PC-3 (cell line): ENCODE data around the gene EPB41L4A. TPM values are rescaled to one million over a fixed set of nuclear protein-coding genes. Genes with fewer than 3 reads are reported as not detected.
A peak's percentile ranks its signal among the peaks of the same experiment; 100 is the strongest.

Experiments used
- ATAC-seq: fragments of 200-7000 bp; cut with Tn5 transposase; 2 replicates; pipeline ENCODE4 v1.9.1; 2020; ENCODE audit warnings: mild to moderate bottlenecking, moderate library complexity
- BruUV-seq: library from RNA; stranded (reverse); fragments of 400-500 nt; replicated peaks from 2 replicates; lab custom pipeline; 2021; lab: Mats Ljungman, UMichigan
- CTCF ChIA-PET: fragments of 300-600 bp; sonication (Branson Sonifier 250); formaldehyde crosslinking; loops from one replicate; lab custom pipeline; 2022; ENCODE audit warnings: antibody characterized with exemption; lab: Charles Lee
- POLR2A ChIA-PET: fragments of 300-600 bp; sonication (Branson Sonifier 250); formaldehyde crosslinking; loops from one replicate; lab custom pipeline; 2022; ENCODE audit warnings: antibody characterized with exemption; ENCODE audit not compliant: unreplicated experiment; lab: Charles Lee
- DNase-seq: peaks from one replicate; pipeline ENCODE4 v3.0.0-alpha.2; 2015
- H2AFZ ChIP-seq: fragments of 300-600 bp; sonication (generic); 2 replicates; pipeline ENCODE4 v1.6.0; 2016; ENCODE audit warnings: antibody characterized with exemption, low read length
- H3F3A ChIP-seq: fragments of 300-600 bp; sonication (generic); one replicate; pipeline ENCODE4 v1.6.0; 2017; ENCODE audit warnings: antibody characterized with exemption, low read length, control low read depth, mild to moderate bottlenecking; ENCODE audit not compliant: unreplicated experiment
- H3K27ac ChIP-seq: fragments of 300-600 bp; sonication (generic); 2 replicates; pipeline ENCODE4 v1.5.1; 2016; ENCODE audit warnings: mild to moderate bottlenecking, low read length
- H3K27me3 ChIP-seq: fragments of 300-600 bp; sonication (generic); 2 replicates; pipeline ENCODE4 v1.6.1; 2016; ENCODE audit warnings: low read length, mixed read lengths
- H3K36me3 ChIP-seq: fragments of 300-600 bp; sonication (generic); 2 replicates; pipeline ENCODE4 v1.6.1; 2016; ENCODE audit warnings: low read depth, mixed run types, low read length, mixed read lengths
- H3K4me1 ChIP-seq: fragments of 300-600 bp; sonication (generic); 2 replicates; pipeline ENCODE4 v1.5.1; 2016; ENCODE audit warnings: low read length; ENCODE audit not compliant: insufficient read depth
- H3K4me2 ChIP-seq: fragments of 300-600 bp; sonication (generic); 2 replicates; pipeline ENCODE4 v1.6.0; 2016; ENCODE audit warnings: low read length
- H3K4me3 ChIP-seq: fragments of 300-600 bp; sonication (generic); 2 replicates; pipeline ENCODE4 v1.5.1; 2016; ENCODE audit warnings: mild to moderate bottlenecking, low read length, mixed read lengths
- H3K79me2 ChIP-seq: fragments of 300-600 bp; sonication (generic); 2 replicates; pipeline ENCODE4 v1.6.1; 2017; ENCODE audit warnings: low read length, mixed read lengths
- H3K9ac ChIP-seq: fragments of 300-600 bp; sonication (generic); 2 replicates; pipeline ENCODE4 v1.6.0; 2016; ENCODE audit warnings: mild to moderate bottlenecking, low read length
- H3K9me2 ChIP-seq: fragments of 300-600 bp; sonication (generic); replicated peaks from 2 replicates; pipeline ENCODE4 v1.6.1; 2016; ENCODE audit warnings: mixed run types, low read length, mixed read lengths
- H3K9me3 ChIP-seq: fragments of 300-600 bp; sonication (generic); 2 replicates; pipeline ENCODE4 v1.6.1; 2016; ENCODE audit warnings: low read length, mixed read lengths
- H4K20me1 ChIP-seq: fragments of 300-600 bp; sonication (generic); 2 replicates; pipeline ENCODE4 v1.6.1; 2016; ENCODE audit warnings: low read length, mixed read lengths
- CTCF ChIP-seq: fragments of 300-600 bp; sonication (generic); conservative IDR thresholded peaks from 2 replicates; pipeline ENCODE4 v1.5.1; 2017; ENCODE audit warnings: antibody characterized with exemption, low read depth, mild to moderate bottlenecking, low read length
- EZH2 ChIP-seq: fragments of 300-600 bp; sonication (generic); IDR thresholded peaks from one replicate; pipeline ENCODE4 v1.6.1; 2017; ENCODE audit warnings: antibody characterized with exemption, mild to moderate bottlenecking, low read length; ENCODE audit not compliant: unreplicated experiment
- EZH2phosphoT487 ChIP-seq: fragments of 300-600 bp; sonication (generic); IDR thresholded peaks from 2 replicates; pipeline ENCODE4 v1.6.1; 2018; ENCODE audit warnings: mild to moderate bottlenecking, antibody characterized with exemption, low read length, borderline replicate concordance
- intact Hi-C: fragments of 100-400 bp; cut with micrococcal nuclease; formaldehyde crosslinking; loops from 2 replicates; pipeline ENCODE4 v1.9.0; 2023
- total RNA-seq: library from RNA; depleted of rRNA; stranded (reverse); fragments of >200 nt; gene quantifications from 2 replicates; pipeline ENCODE4 v1.2.3, GENCODE V29; 2014

EPB41L4A gene
- total RNA-seq, 1 experiment from 2014 or later: not detected

DNA sequence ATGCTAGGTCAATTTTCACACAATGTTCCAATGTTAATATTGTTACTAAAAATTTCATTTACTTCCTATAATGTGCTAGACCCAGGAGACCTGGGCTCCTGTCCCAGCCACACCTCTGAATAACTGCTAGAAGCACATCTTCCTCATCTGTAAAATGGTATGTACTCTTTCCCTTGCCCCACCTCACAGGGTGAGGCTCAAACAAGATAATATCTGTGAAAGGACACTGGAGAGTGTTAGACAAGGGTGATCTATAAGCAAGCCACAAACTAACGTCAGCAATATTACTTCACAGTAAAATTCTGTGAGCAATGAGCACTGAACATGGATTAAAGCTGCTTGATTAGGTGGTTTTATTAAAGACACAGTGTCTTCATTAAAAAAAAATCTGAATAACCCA, 186.4 kb downstream of the EPB41L4A start:
- H3K79me2 ChIP-seq: no peaks in the 10 kb centered on the region
- H3K9me2 ChIP-seq: no peaks in the 10 kb centered on the region
- no peak for TF ChIP-seq EZH2phosphoT487
- TF ChIP-seq EZH2: no peak
- TF ChIP-seq CTCF: no peak
- no peak overlapping the region for H3K27ac ChIP-seq
- peaks cover 37% of the 10 kb centered on the region for H3K27me3 ChIP-seq
- no peak overlapping the region for H3K4me3 ChIP-seq
- H3K36me3 ChIP-seq: no peaks in the 10 kb centered on the region
- no peak overlapping the region for H3K4me2 ChIP-seq
- no peaks in the 10 kb centered on the region for H4K20me1 ChIP-seq
- no peak for ATAC-seq
- no peak for DNase-seq
- no TSS peak for BruUV-seq
- H2AFZ ChIP-seq: no peak overlapping the region
- no peaks in the 10 kb centered on the region for H3K9me3 ChIP-seq
- H3K9ac ChIP-seq: no peak overlapping the region
- peaks cover 3% of the 10 kb centered on the region; the same call in 1 of the 2 replicates for H3K4me1 ChIP-seq
- ChIA-PET POLR2A (no interaction called here), CTCF (no interaction called here)
- intact Hi-C loops: no loop called here
- no peaks in the 10 kb centered on the region for H3F3A ChIP-seq

DNA sequence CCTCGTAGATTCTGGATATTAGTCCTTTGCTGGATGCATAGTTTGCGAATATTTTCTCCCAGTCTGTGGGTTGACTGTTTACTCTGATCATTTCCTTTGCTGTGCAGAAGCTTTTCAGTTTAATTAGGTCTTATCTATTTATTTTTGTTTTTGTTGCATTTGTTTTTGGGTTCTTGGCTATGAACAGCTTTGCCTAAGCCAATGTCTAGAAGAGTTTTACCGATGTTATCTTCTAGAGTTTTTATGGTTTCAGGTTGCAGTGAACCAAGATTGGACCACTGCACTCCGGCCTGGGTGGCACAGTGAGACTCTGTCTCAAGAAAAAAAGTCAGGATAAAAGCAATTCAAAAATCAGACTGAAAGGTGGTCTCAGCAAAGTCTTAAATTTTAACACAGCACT, 188.5 kb downstream of the EPB41L4A start:
- Histone ChIP-seq H2AFZ (no peak overlapping the region), H3F3A (no peaks in the 10 kb centered on the region), H4K20me1 (no peaks in the 10 kb centered on the region), H3K27ac (no peak overlapping the region), H3K9me2 (no peaks in the 10 kb centered on the region), H3K36me3 (no peaks in the 10 kb centered on the region), H3K79me2 (no peaks in the 10 kb centered on the region), H3K27me3 (peaks cover 27% of the 10 kb centered on the region), H3K4me3 (no peak overlapping the region), H3K9ac (no peak overlapping the region), H3K4me1 (peaks cover 3% of the 10 kb centered on the region; the same call in 1 of the 2 replicates), H3K4me2 (no peak overlapping the region), H3K9me3 (no peaks in the 10 kb centered on the region)
- no TSS peak for BruUV-seq
- intact Hi-C loops: no loop called here
- POLR2A ChIA-PET: no interaction called here
- ATAC-seq (no peak), DNase-seq (no peak)
- CTCF ChIA-PET: no interaction called here
- TF ChIP-seq CTCF (no peak), EZH2 (no peak), EZH2phosphoT487 (no peak)

DNA sequence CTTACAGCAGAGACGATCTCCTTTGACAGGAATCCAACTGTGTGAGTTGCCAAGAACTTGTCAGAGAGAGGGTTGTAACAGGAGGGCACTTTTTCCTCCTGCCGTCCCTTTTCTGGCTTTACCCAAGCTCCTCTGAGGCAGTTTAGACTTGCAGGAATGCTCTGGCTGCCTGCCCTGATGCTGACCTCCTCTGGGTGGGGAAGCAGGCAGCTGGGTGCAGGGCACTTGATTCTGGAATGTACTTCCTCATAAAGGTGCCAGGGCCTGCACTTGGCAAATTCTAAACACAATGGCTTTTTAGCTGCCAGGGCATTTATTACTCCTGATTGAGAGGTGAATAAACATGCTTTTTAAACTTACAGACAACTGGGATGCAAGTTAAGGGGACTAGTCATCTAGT, 190.4 kb downstream of the EPB41L4A start:
- Histone ChIP-seq H3K9me3 (no peaks in the 10 kb centered on the region), H3K9me2 (no peaks in the 10 kb centered on the region), H3K27me3 (peaks cover 34% of the 10 kb centered on the region), H3K4me1 (peaks cover 3% of the 10 kb centered on the region; the same call in 1 of the 2 replicates), H3K4me2 (no peak overlapping the region), H4K20me1 (no peaks in the 10 kb centered on the region), H3K27ac (no peak overlapping the region), H3K4me3 (no peak overlapping the region), H3K79me2 (no peaks in the 10 kb centered on the region), H3K36me3 (no peaks in the 10 kb centered on the region), H2AFZ (peak overlapping the region; percentile 20; the same call in 1 of the 2 replicates), H3F3A (no peaks in the 10 kb centered on the region), H3K9ac (no peak overlapping the region)
- POLR2A ChIA-PET: no interaction called here
- ATAC-seq (peak; percentile 80), DNase-seq (peak; percentile 71)
- intact Hi-C loops: no loop called here
- no peak for TF ChIP-seq EZH2phosphoT487
- TF ChIP-seq EZH2: no peak
- no peak for TF ChIP-seq CTCF
- CTCF ChIA-PET: interaction anchor here (0.6 kb wide), 1 partner anchor 13 kb away, joined by 4 read pairs; no protein-coding TSS in a partner anchor
- BruUV-seq: no TSS peak
